Loucy (cell line): ENCODE measurements around the gene MGLL.

ENCODE experiments used
- EZH2phosphoT487 ChIP-seq: fragments of 200-600 bp; IDR thresholded peaks from 2 replicates; pipeline ENCODE4 v1.6.1; 2018; ENCODE audit warnings: antibody characterized with exemption, mild to moderate bottlenecking, moderate library complexity, borderline replicate concordance
- TF ChIP-seq, protein P1 (sequence below): fragments of 200-600 bp; sonication (generic); conservative IDR thresholded peaks from 2 replicates; pipeline ENCODE4 v1.5.1; 2014; ENCODE audit warnings: mild to moderate bottlenecking, antibody characterized with exemption, low read length

DNA sequence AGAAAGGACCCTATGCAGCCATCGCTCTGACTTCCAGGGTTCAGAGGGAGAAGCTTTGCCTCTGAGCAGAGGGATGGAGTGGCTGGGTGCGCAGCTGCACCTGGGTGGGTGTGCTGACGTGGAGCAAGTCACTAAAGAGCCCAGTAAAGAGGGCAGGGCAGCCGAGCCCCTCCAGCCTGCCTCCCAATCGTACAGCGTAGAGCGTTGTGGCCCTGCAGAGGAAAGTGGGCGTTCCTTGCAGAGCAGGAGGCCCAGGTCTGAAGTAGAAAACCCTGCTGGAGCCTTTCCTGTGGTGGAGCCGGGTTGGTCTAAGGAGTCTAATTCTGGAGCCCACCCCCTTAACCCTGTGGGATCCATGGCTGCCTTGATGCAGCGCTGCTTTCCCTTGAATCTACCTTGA is 88.5 kb downstream of the MGLL start:
- TF ChIP-seq, protein P1, sequence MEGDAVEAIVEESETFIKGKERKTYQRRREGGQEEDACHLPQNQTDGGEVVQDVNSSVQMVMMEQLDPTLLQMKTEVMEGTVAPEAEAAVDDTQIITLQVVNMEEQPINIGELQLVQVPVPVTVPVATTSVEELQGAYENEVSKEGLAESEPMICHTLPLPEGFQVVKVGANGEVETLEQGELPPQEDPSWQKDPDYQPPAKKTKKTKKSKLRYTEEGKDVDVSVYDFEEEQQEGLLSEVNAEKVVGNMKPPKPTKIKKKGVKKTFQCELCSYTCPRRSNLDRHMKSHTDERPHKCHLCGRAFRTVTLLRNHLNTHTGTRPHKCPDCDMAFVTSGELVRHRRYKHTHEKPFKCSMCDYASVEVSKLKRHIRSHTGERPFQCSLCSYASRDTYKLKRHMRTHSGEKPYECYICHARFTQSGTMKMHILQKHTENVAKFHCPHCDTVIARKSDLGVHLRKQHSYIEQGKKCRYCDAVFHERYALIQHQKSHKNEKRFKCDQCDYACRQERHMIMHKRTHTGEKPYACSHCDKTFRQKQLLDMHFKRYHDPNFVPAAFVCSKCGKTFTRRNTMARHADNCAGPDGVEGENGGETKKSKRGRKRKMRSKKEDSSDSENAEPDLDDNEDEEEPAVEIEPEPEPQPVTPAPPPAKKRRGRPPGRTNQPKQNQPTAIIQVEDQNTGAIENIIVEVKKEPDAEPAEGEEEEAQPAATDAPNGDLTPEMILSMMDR: no peak
- TF ChIP-seq EZH2phosphoT487: no peak
